GM12878 (cell line): ENCODE measurements around the gene DELE1. TPM values are rescaled to one million over a fixed set of nuclear protein-coding genes. Genes with fewer than 3 reads are reported as not detected.

ENCODE experiments used
- ATAC-seq: fragments of 200-7000 bp; cut with Tn5 transposase; 3 replicates; pipeline ENCODE4 v1.9.1; 2020; ENCODE audit warnings: mild to moderate bottlenecking, moderate library complexity
- BruUV-seq: library from RNA; stranded (reverse); fragments of 400-500 nt; replicated peaks from 2 replicates; lab custom pipeline; 2021; lab: Mats Ljungman, UMichigan
- CTCF ChIA-PET: fragments of 300-600 bp; sonication (Branson Sonifier 250); formaldehyde crosslinking; extraction: SDS; loops from one replicate; lab custom pipeline; 2021; ENCODE audit warnings: inconsistent platforms; lab: Yijun Ruan, JAX
- POLR2A ChIA-PET: fragments of 350-600 bp; formaldehyde crosslinking; extraction: SDS; loops from one replicate; lab custom pipeline; 2021; ENCODE audit warnings: inconsistent platforms; lab: Charles Lee
- RAD21 ChIA-PET: fragments of 300-600 bp; sonication (Branson Sonifier 250); formaldehyde crosslinking; loops from one replicate; lab custom pipeline; 2023; ENCODE audit warnings: antibody characterized with exemption; ENCODE audit not compliant: unreplicated experiment; lab: Charles Lee
- SMC1A ChIA-PET: fragments of 300-600 bp; sonication (Branson Sonifier 250); formaldehyde crosslinking; loops from one replicate; lab custom pipeline; 2023; ENCODE audit not compliant: unreplicated experiment, uncharacterized antibody; lab: Charles Lee
- DNase-seq: peaks from one replicate; pipeline ENCODE4 v3.0.0-alpha.2; 2011; ENCODE audit warnings: low read depth, low spot score
- FAIRE-seq: peaks from 3 replicates; lab custom pipeline; 2011; peaks lifted over from hg19 to GRCh38; lab: Jason Lieb, UNC
- H2AFZ ChIP-seq: 2 replicates; pipeline ENCODE4 v1.6.0; 2011; ENCODE audit warnings: low read depth, low read length, control low read depth; ENCODE audit not compliant: control insufficient read depth
- H3K27ac ChIP-seq: 2 replicates; pipeline ENCODE4 v1.5.1; 2011; ENCODE audit warnings: control low read depth; ENCODE audit not compliant: control insufficient read depth, insufficient read depth
- H3K27me3 ChIP-seq, 2 experiments: replicated peaks in 1 of 2; 2 replicates each; pipeline versions ENCODE4 v1.6.0 to v1.6.1; 2011; ENCODE audit warnings: low read length in 1 of 2; ENCODE audit not compliant: control insufficient read depth in 2 of 2, insufficient read depth in 2 of 2
- H3K36me3 ChIP-seq, 2 experiments: 2 replicates each; pipeline ENCODE4 v1.5.1; 2011; ENCODE audit warnings: low read length in 1 of 2; ENCODE audit not compliant: control insufficient read depth in 2 of 2, insufficient read depth in 2 of 2
- H3K4me1 ChIP-seq: 2 replicates; pipeline ENCODE4 v1.6.1; 2011; ENCODE audit warnings: mild to moderate bottlenecking, low read length, moderate library complexity, mixed read lengths; ENCODE audit not compliant: control insufficient read depth, insufficient read depth
- H3K4me2 ChIP-seq: 2 replicates; pipeline ENCODE4 v1.6.0; 2011; ENCODE audit warnings: control low read depth; ENCODE audit not compliant: control insufficient read depth, insufficient read depth
- H3K4me3 ChIP-seq: fragments of 200-600 bp; sonication (generic); 2 replicates; pipeline ENCODE4 v1.5.1; 2016
- H3K79me2 ChIP-seq: 2 replicates; pipeline ENCODE4 v1.6.0; 2011; ENCODE audit warnings: low read length; ENCODE audit not compliant: control insufficient read depth, insufficient read depth
- H3K9ac ChIP-seq: 2 replicates; pipeline ENCODE4 v1.8.0; 2011; ENCODE audit warnings: low read length, control low read depth, mixed read lengths; ENCODE audit not compliant: control insufficient read depth, insufficient read depth
- H3K9me3 ChIP-seq: replicated peaks from 3 replicates; pipeline ENCODE4 v1.5.1; 2011; ENCODE audit warnings: mild to moderate bottlenecking, low read length; ENCODE audit not compliant: control insufficient read depth, insufficient read depth
- H4K20me1 ChIP-seq: 2 replicates; pipeline ENCODE4 v1.6.0; 2011; ENCODE audit not compliant: control insufficient read depth, insufficient read depth
- IRF4 ChIP-seq: IDR thresholded peaks from 2 replicates; pipeline ENCODE4 v1.6.1; 2011; ENCODE audit warnings: low read depth, low read length
- NFYA ChIP-seq: IDR thresholded peaks from 2 replicates; pipeline ENCODE4 v1.6.1; 2011; ENCODE audit warnings: low read depth, mild to moderate bottlenecking, low read length, improper control_type of control experiment, borderline replicate concordance
- NFYB ChIP-seq: IDR thresholded peaks from 2 replicates; pipeline ENCODE4 v1.6.1; 2011; ENCODE audit warnings: low read depth, mild to moderate bottlenecking, low read length, improper control_type of control experiment, moderate library complexity; ENCODE audit not compliant: insufficient read depth
- PAX5 ChIP-seq: IDR thresholded peaks from 2 replicates; pipeline ENCODE4 v1.6.1; 2011; ENCODE audit warnings: low read depth, low read length, borderline replicate concordance
- POU2F2 ChIP-seq: IDR thresholded peaks from 3 replicates; pipeline ENCODE4 v1.6.1; 2011; ENCODE audit warnings: low read depth, mild to moderate bottlenecking, low read length, borderline replicate concordance
- RUNX3 ChIP-seq: IDR thresholded peaks from 2 replicates; pipeline ENCODE4 v1.6.1; 2012; ENCODE audit warnings: low read length, inconsistent platforms
- SMARCA5 ChIP-seq: fragments of 450-650 bp; IDR thresholded peaks from 2 replicates; pipeline ENCODE4 v1.6.1; 2017; ENCODE audit warnings: mild to moderate bottlenecking
- SMC3 ChIP-seq: IDR thresholded peaks from 2 replicates; pipeline ENCODE4 v1.6.1; 2011; ENCODE audit warnings: low read length, improper control_type of control experiment, borderline replicate concordance
- SPI1 ChIP-seq: IDR thresholded peaks from 2 replicates; pipeline ENCODE4 v1.6.1; 2011; ENCODE audit warnings: low read depth, mild to moderate bottlenecking, low read length, moderate library complexity, borderline replicate concordance; ENCODE audit not compliant: insufficient read depth
- SUZ12 ChIP-seq: fragments of 200-600 bp; sonication (generic); IDR thresholded peaks from one replicate; pipeline ENCODE4 v1.6.1; 2018; ENCODE audit warnings: antibody characterized with exemption, mild to moderate bottlenecking; ENCODE audit not compliant: unreplicated experiment
- TCF7 ChIP-seq: IDR thresholded peaks from 2 replicates; pipeline ENCODE4 v1.6.1; 2014; ENCODE audit warnings: antibody characterized with exemption, borderline replicate concordance
- YBX1 ChIP-seq: fragments of 450-650 bp; IDR thresholded peaks from 2 replicates; pipeline ENCODE4 v1.6.1; 2016; ENCODE audit warnings: antibody characterized with exemption
- WGBS: methylation state at CpG from one replicate; pipeline ENCODE4 v1.1.6; 2016; ENCODE audit warnings: low lambda C conversion rate; ENCODE audit not compliant: insufficient replicate concordance, insufficient coverage; ENCODE audit errors: missing lambda C conversion rate; 5-methylcytosine and 5-hydroxymethylcytosine counted together
- in situ Hi-C: fragments of 300-500 bp; cut with MboI; formaldehyde crosslinking; loops from 9 replicates; pipeline ENCODE4 v1.14.3; 2018; ENCODE audit warnings: mixed read lengths
- intact Hi-C: fragments of 100-400 bp; cut with micrococcal nuclease; formaldehyde crosslinking; loops from one replicate; pipeline ENCODE4 v1.14.2; 2022; ENCODE audit not compliant: unreplicated experiment
- polyA plus RNA-seq, 11 experiments: library from polyadenylated mRNA; depleted of rRNA in 4 of 11; unstranded in 6 of 11; stranded (reverse) in 5 of 11; fragments of >200 nt; fragmentation: Nextera tagmentation in 4 of 11; fragmentation: Illumina TruSeq in 1 of 11; extraction: Ambion mirVana in 4 of 11; extraction: Trizol in 1 of 11; gene quantifications; 1 replicate in 1 of 11; 2 replicates in 10 of 11; pipeline versions ENCODE4 v1.2.1 to v1.2.3, GENCODE V29; 2011 to 2016; ENCODE audit warnings: inconsistent platforms in 2 of 11, missing spikeins in 2 of 11, low read depth in 1 of 11
- total RNA-seq, 4 experiments: library from RNA; depleted of rRNA in 3 of 4; stranded (reverse); fragments of >200 nt in 3 of 4; fragmentation: Illumina TruSeq in 1 of 4; extraction: Trizol in 1 of 4; gene quantifications; 2 replicates each; pipeline versions ENCODE4 v1.2.1 to v1.2.3, GENCODE V29; 2013 to 2021
- TF ChIP-seq, protein P1 (sequence below): IDR thresholded peaks from 2 replicates; pipeline ENCODE4 v1.6.1; 2012; ENCODE audit warnings: improper control_type of control experiment, low read depth, low read length; ENCODE audit not compliant: insufficient replicate concordance
- TF ChIP-seq, protein P2 (sequence below): IDR thresholded peaks from 2 replicates; pipeline ENCODE4 v1.6.1; 2012; ENCODE audit warnings: low read depth, low read length, improper control_type of control experiment

DELE1 gene
- total and polyA plus RNA-seq, 10 of the 15 experiments (the other 5 are each of a cell fraction or from before 2014, with no cell fraction given): 18.9 to 71.4 (median 47.6) TPM

DNA sequence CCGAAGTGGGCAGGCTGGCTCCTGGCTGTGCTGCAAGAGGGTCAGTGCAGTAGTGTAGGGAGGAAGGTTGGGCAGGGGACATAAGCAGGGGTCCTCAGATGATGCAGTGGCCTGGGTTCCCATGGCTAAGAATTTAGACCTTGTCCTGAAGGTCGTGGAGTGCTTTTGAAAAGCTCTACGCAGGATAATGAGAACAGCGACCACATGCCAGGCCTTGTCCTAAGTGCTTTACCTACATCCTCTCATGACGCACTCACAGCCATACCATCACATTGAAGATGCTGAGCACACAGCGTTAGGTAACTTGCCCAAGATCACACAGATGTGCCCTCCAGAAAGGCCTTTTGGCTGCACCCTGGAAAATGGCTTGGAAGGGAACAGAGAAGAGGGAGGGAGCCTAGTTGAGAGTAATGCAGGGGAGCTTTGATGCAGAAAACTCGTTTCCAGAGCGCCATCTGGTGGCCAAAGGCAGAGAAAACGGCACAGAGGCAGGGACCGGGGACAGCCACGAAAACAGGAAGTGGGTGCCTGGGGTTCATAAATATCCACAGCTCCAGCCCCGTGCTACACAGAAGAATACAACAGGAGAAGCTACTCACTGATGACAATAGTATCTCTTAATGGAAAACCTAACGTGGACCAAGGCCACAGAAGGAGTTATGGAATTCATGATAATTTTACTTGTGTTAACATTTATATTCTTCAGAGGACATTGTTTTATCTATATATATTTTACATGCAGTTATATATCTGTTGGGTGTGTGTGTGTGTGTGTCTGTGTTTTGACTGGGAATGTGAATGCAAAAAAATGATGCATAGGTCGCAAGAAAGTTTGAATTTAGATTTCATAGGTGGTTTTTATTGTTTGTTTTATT, 37.0 kb downstream of the DELE1 start:
- POLR2A ChIA-PET: interaction anchor here (0.5 to 1.7 kb wide), 6 partner anchors 10 to 318 kb away, joined by 3 to 21 read pairs (median 6); partner anchors contain the start of genes DELE1 and RNF14
- Histone ChIP-seq H3K36me3 (no peaks in the 10 kb centered on the region), H3K79me2 (no peaks in the 10 kb centered on the region), H3K9ac (no peak overlapping the region), H3K4me1 (peaks cover 3% of the 10 kb centered on the region; the same call in 1 of the 2 replicates), H3K9me3 (no peaks in the 10 kb centered on the region), H3K4me3 (no peak overlapping the region), H4K20me1 (no peaks in the 10 kb centered on the region), H3K27me3 (no peaks in the 10 kb centered on the region), H3K27ac (no peak overlapping the region), H2AFZ (peak overlapping the region; percentile 86), H3K4me2 (peak overlapping the region; percentile 54; the same call in 1 of the 2 replicates)
- peak; percentile 99 for ATAC-seq
- in situ Hi-C loops: no loop called here
- SMC1A ChIA-PET: interaction anchor here (0.6 to 3.9 kb wide), 35 partner anchors 9 to 1733 kb away, joined by 3 to 46 read pairs (median 5); partner anchors contain the start of genes DELE1, GNPDA1, PCDH1 and RNF14
- RAD21 ChIA-PET: interaction anchor here (0.7 to 3.8 kb wide), 31 partner anchors 9 to 327 kb away, joined by 3 to 57 read pairs (median 4); partner anchors contain the start of genes DELE1, FCHSD1, HDAC3 and PCDH1
- no TSS peak for BruUV-seq
- CTCF ChIA-PET: interaction anchor here (0.6 to 5.2 kb wide), 74 partner anchors 10 to 548 kb away, joined by 3 to 101 read pairs (median 5); partner anchors contain the start of genes DELE1, FCHSD1, GNPDA1 and HDAC3
- peak; percentile 64 for DNase-seq
- 21% methylated on average over 14 of the region's 14 CpGs for WGBS
- intact Hi-C loops: loop anchor here (1.0 to 10.0 kb wide), 5 partner anchors 72 to 366 kb away; no protein-coding TSS in a partner anchor
- peak; percentile 96 for FAIRE-seq
- TF ChIP-seq TCF7 (no peak), SPI1 (peak; percentile 99), IRF4 (0 out of 2 replicates have a peak, but pooled peaks have one; percentile 8), NFYA (no peak), PAX5 (peak; percentile 66; the same call in 1 of the 2 replicates), SUZ12 (no peak), SMARCA5 (peak; percentile 60; the same call in 1 of the 2 replicates), POU2F2 (peak; percentile 49; the same call in 1 of the 3 replicates), NFYB (no peak), SMC3 (peak; percentile 94), YBX1 (no peak), RUNX3 (peak; percentile 46; the same call in 1 of the 2 replicates)
- TF ChIP-seq, protein P1, sequence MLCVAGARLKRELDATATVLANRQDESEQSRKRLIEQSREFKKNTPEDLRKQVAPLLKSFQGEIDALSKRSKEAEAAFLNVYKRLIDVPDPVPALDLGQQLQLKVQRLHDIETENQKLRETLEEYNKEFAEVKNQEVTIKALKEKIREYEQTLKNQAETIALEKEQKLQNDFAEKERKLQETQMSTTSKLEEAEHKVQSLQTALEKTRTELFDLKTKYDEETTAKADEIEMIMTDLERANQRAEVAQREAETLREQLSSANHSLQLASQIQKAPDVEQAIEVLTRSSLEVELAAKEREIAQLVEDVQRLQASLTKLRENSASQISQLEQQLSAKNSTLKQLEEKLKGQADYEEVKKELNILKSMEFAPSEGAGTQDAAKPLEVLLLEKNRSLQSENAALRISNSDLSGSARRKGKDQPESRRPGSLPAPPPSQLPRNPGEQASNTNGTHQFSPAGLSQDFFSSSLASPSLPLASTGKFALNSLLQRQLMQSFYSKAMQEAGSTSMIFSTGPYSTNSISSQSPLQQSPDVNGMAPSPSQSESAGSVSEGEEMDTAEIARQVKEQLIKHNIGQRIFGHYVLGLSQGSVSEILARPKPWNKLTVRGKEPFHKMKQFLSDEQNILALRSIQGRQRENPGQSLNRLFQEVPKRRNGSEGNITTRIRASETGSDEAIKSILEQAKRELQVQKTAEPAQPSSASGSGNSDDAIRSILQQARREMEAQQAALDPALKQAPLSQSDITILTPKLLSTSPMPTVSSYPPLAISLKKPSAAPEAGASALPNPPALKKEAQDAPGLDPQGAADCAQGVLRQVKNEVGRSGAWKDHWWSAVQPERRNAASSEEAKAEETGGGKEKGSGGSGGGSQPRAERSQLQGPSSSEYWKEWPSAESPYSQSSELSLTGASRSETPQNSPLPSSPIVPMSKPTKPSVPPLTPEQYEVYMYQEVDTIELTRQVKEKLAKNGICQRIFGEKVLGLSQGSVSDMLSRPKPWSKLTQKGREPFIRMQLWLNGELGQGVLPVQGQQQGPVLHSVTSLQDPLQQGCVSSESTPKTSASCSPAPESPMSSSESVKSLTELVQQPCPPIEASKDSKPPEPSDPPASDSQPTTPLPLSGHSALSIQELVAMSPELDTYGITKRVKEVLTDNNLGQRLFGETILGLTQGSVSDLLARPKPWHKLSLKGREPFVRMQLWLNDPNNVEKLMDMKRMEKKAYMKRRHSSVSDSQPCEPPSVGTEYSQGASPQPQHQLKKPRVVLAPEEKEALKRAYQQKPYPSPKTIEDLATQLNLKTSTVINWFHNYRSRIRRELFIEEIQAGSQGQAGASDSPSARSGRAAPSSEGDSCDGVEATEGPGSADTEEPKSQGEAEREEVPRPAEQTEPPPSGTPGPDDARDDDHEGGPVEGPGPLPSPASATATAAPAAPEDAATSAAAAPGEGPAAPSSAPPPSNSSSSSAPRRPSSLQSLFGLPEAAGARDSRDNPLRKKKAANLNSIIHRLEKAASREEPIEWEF: no peak
- TF ChIP-seq, protein P2, sequence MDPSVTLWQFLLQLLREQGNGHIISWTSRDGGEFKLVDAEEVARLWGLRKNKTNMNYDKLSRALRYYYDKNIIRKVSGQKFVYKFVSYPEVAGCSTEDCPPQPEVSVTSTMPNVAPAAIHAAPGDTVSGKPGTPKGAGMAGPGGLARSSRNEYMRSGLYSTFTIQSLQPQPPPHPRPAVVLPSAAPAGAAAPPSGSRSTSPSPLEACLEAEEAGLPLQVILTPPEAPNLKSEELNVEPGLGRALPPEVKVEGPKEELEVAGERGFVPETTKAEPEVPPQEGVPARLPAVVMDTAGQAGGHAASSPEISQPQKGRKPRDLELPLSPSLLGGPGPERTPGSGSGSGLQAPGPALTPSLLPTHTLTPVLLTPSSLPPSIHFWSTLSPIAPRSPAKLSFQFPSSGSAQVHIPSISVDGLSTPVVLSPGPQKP: peak; percentile 80
